Cortex of kidney (tissue), 1 donor: ENCODE results near the gene F2.

ENCODE experiments used
- DNase-seq: peaks from one replicate; lab custom pipeline; 2025; lab: John Stamatoyannopoulos, UW

The F2 gene

DNA sequence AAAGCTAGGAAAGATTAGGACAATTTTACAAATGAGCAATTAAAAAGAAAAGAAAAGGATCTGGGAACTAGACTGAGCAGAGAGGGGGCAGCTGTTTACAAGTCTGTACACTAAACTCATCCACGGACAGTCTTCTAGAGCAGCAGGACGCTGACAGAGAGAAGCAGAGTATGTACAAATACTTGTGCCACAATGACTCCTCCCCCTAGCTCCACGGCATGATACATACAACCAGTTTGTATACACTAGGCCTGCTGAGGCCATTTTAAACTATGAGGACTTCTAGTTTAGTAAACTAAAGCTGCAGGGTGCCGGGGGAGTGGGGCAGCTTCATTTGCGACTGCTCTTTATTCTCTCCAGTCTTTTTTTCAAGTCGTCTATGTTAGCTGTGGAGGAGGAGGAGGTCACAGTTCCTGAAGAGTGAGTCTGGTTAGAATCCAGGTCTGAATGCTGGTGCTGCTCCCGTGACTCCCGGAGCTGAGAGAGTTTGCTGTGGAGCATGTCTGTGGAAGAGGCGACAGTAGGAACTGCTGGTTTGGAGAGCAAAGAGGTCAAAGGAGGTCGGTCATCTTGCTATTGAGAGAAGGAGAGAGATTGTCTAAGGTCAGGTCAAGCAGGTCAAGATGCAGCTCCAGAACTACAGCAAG lies 24.8 kb downstream of the F2 start:
- no peak for DNase-seq

DNA sequence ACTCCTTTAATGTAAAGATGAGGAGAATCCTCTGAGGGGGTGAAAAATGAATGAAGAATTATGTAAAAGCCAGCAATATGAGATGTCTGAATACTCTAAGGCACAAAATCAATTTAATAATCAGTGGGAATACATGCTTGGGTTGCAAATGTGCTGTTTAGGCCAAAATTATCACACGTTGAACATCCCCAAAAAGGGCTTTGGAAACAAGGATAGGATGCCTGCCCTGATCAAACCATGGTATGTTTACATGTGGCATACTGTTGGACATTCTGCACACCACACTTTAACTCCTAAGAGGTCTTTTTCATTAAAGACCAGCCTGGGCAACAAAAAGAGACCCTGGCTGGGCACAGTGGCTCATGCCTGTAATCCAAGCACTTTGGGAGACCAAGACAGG lies 26.3 kb downstream of the F2 start:
- DNase-seq = no peak

GRCh38 chr11:46745995-46746394 lies 27.0 kb downstream of the F2 start:
- DNase-seq = no peak

GRCh38 chr11:46747150-46747549 lies 28.1 kb downstream of the F2 start:
- no peak for DNase-seq

- no peak for DNase-seq
Observed at GRCh38 chr11:46755962-46756361, 36.9 kb downstream of the F2 start.

DNA sequence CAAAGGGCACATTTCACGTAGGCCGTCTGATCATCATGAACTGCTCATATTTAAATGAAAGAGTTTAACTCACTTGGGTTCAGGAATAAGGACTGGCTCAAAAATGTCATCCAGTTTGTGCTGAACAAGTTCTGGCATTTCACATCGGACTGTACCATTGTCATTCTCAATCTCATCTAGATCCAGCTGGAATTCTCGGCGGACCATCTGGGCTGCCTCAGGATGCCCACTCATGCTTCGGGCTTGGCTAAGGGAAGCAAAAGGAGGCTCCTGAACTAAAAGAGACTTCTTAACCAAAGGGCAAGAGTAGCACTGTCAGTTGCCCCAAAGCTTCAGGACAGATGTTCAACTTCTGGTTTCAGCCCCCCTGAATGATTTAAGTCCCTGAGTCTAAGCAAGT lies 40.2 kb downstream of the F2 start:
- DNase-seq = no peak

DNA sequence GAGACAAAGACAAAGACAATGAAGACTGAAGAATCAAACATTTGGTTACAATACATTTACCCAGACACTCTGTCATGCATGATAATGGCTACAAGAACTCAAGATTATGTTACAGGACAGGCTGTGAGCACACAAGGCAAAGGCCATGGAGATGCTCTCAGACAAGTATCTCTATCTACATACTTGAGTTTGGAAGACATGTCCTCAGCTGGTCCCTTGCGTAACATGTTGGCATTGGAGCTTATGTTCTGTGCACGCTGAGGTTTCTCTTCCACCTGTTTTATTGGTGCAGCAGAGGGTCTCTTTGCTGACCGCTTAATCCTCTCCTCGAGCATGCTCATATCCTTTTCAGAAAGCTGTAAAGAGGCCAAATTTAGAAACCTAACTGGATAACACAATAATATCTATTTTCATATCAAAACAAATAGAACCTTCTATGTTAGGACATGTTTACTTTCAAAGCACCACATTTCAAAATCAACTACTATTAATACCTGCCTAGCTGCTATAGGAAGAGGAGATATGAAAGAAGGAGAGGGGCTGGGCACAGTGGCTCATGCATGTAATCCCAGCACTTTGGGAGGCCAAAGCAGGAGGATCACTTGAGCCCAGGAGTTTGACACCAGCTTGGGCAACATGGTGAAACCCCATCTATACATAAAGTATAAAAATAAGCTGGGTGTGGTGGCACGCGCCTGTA lies 41.6 kb downstream of the F2 start:
- no peak for DNase-seq

DNA sequence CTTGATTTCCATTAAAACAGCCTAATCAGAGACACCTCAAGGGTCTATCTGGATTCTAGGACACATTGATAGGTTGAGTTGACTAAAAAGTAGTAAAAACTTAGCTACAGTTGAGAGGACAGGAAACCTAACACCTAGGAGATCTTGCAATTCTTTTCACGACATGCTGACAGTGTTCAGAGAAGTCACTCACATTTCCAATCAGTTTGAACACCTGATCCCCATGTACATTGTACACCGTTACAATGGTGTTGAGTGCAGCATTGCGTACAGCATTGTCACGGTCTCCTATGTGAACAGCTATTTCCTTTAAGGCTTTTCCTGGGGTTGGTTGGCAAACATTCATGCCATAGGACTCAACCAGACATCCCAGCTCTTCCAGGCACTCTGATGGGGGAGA lies 42.8 kb downstream of the F2 start:
- DNase-seq = no peak

GRCh38 chr11:46762248-46762647 lies 43.2 kb downstream of the F2 start:
- no peak for DNase-seq

DNA sequence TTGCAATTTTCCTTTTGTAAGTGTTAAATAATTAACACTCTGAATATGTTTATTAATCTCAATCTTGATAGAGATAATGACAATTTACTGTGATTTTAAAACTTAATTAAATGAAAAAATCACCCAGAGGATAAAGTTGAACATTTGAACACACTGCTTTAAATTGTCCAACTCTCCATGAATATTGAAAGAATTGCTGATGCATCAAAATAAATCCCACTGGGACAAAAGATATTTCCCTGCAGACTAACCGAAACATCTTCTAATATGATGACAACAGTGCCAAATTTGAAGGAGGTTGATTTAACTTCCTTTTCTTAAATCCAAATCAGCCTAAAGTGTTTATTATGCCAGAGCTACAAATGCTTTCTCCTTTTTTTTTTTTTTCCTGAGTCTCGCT lies 47.6 kb downstream of the F2 start:
- no peak for DNase-seq

DNA sequence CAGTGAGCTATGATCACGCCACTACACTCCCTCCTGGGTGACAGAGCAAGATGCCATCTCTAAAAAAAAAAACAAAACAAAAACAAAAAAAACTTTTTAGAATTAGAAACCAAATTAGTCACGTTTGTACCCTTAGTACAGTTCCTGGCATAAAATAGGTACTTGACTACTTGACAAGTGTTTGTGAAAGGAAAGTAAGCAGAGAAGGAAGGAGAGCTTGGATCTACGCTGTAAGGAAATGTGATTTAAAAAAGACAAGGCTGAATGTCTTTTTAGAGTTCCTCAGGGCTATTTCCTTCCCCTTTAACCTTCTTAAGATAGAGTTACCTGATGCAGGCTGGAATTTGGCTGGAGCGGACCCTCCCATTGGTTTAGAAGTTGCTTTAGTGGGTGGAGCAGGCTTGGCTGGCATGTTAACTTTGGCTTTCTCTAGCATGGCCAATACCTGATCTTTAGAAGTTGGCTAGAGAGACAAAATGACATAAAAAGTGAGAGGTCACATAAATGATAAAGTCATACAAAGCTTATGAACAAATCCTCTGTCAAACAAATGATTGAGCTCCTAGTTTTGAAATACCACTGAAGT lies 50.7 kb downstream of the F2 start:
- no peak for DNase-seq

DNA sequence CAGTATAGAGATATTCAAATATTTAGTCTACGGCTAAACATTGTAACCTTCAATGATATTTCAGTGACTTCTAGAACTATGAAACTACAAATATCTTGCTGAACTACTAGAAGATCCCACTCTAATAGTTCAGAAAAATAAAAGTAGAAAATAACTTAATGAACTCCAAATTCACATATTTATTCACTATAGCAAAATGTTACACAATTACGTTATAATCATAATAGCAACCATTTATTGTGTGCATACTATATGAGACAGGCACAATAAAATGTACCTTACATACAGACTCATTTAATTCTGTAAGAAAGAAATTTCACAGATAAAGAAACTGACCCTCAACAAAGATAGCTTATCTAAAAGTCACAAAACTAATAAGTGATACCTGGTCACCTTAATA lies 57.9 kb downstream of the F2 start:
- no peak for DNase-seq

- no peak for DNase-seq
Observed at GRCh38 chr11:46778416-46778815, 59.4 kb downstream of the F2 start.
